ENCODE data around the gene SPI1.
"Not testable (repeated sequence)": the region's sequence is repeated elsewhere in the genome, so short reads cannot be mapped to it uniquely, and the experiment has no call there.

The SPI1 gene

GRCh38 chr11:47329431-47329986 lies 48.8 kb downstream of the SPI1 start:
- Mint-ChIP-seq H3K27ac (peak overlapping the region; percentile 68), H3K4me1 (ENCODE audit: low read depth) (peaks cover 27% of the 10 kb centered on the region), H3K27me3 (no peaks in the 10 kb centered on the region), H3K36me3 (ENCODE audit: low read depth) (no peaks in the 10 kb centered on the region), H3K4me3 (no peak overlapping the region), H3K9me3 (no peaks in the 10 kb centered on the region)
- intact Hi-C loops (cut with micrococcal nuclease): no loop called here

- intact Hi-C loops (cut with micrococcal nuclease): no loop called here
- H3K4me1 Mint-ChIP-seq (ENCODE audit: low read depth): peaks cover 27% of the 10 kb centered on the region
- no peaks in the 10 kb centered on the region for H3K36me3 Mint-ChIP-seq (ENCODE audit: low read depth)
- H3K27me3 Mint-ChIP-seq: no peaks in the 10 kb centered on the region
- no peaks in the 10 kb centered on the region for H3K9me3 Mint-ChIP-seq
- H3K4me3 Mint-ChIP-seq: no peak overlapping the region
- peak overlapping the region; percentile 68 for H3K27ac Mint-ChIP-seq
These were observed 49.6 kb downstream of the SPI1 start for GRCh38 chr11:47328449-47329390.

- Mint-ChIP-seq H3K27ac (peak overlapping the region; percentile 68), H3K27me3 (no peaks in the 10 kb centered on the region), H3K36me3 (ENCODE audit: low read depth) (no peaks in the 10 kb centered on the region), H3K4me3 (no peak overlapping the region), H3K9me3 (no peaks in the 10 kb centered on the region), H3K4me1 (ENCODE audit: low read depth) (peaks cover 27% of the 10 kb centered on the region)
- intact Hi-C loops (cut with micrococcal nuclease): no loop called here
These were observed 50.4 kb downstream of the SPI1 start for GRCh38 chr11:47327949-47328348.

GRCh38 chr11:47327025-47327424 lies 51.3 kb downstream of the SPI1 start:
- H3K27ac Mint-ChIP-seq: no peak overlapping the region
- H3K4me3 Mint-ChIP-seq: no peak overlapping the region
- H3K9me3 Mint-ChIP-seq: no peaks in the 10 kb centered on the region
- intact Hi-C loops (cut with micrococcal nuclease): no loop called here
- peaks cover 3% of the 10 kb centered on the region for H3K36me3 Mint-ChIP-seq (ENCODE audit: low read depth)
- no peaks in the 10 kb centered on the region for H3K27me3 Mint-ChIP-seq
- peaks cover 27% of the 10 kb centered on the region for H3K4me1 Mint-ChIP-seq (ENCODE audit: low read depth)

- peaks cover 11% of the 10 kb centered on the region for H3K36me3 Mint-ChIP-seq (ENCODE audit: low read depth)
- no peak overlapping the region for H3K27ac Mint-ChIP-seq
- no peak overlapping the region for H3K4me3 Mint-ChIP-seq
- no peaks in the 10 kb centered on the region for H3K27me3 Mint-ChIP-seq
- peaks cover 35% of the 10 kb centered on the region for H3K4me1 Mint-ChIP-seq (ENCODE audit: low read depth)
- H3K9me3 Mint-ChIP-seq: no peaks in the 10 kb centered on the region
- intact Hi-C loops (cut with micrococcal nuclease): no loop called here
These were observed 52.1 kb downstream of the SPI1 start for GRCh38 chr11:47326198-47326597.

- no peak overlapping the region for H3K27ac Mint-ChIP-seq
- H3K4me3 Mint-ChIP-seq: no peak overlapping the region
- no peaks in the 10 kb centered on the region for H3K9me3 Mint-ChIP-seq
- H3K27me3 Mint-ChIP-seq: no peaks in the 10 kb centered on the region
- intact Hi-C loops (cut with micrococcal nuclease): no loop called here
- H3K36me3 Mint-ChIP-seq (ENCODE audit: low read depth): peaks cover 15% of the 10 kb centered on the region
- H3K4me1 Mint-ChIP-seq (ENCODE audit: low read depth): peaks cover 35% of the 10 kb centered on the region
These were observed 52.9 kb downstream of the SPI1 start for GRCh38 chr11:47325271-47326041.

- intact Hi-C loops (cut with micrococcal nuclease): no loop called here
- no peaks in the 10 kb centered on the region for H3K9me3 Mint-ChIP-seq
- H3K27me3 Mint-ChIP-seq: no peaks in the 10 kb centered on the region
- peaks cover 16% of the 10 kb centered on the region for H3K36me3 Mint-ChIP-seq (ENCODE audit: low read depth)
- H3K4me1 Mint-ChIP-seq (ENCODE audit: low read depth): peaks cover 35% of the 10 kb centered on the region
- H3K27ac Mint-ChIP-seq: no peak overlapping the region
- no peak overlapping the region for H3K4me3 Mint-ChIP-seq
These were observed 53.8 kb downstream of the SPI1 start for GRCh38 chr11:47324520-47324919.

- H3K27me3 Mint-ChIP-seq: no peaks in the 10 kb centered on the region
- H3K4me1 Mint-ChIP-seq (ENCODE audit: low read depth): peaks cover 15% of the 10 kb centered on the region
- intact Hi-C loops (cut with micrococcal nuclease): loop anchor here (10.0 kb wide), 1 partner anchor 97 kb away; no protein-coding TSS in a partner anchor
- peaks cover 75% of the 10 kb centered on the region for H3K36me3 Mint-ChIP-seq (ENCODE audit: low read depth)
- no peak overlapping the region for H3K4me3 Mint-ChIP-seq
- H3K9me3 Mint-ChIP-seq: no peaks in the 10 kb centered on the region
- no peak overlapping the region for H3K27ac Mint-ChIP-seq
These were observed 60.2 kb downstream of the SPI1 start for GRCh38 chr11:47318166-47318565.

GRCh38 chr11:47317064-47317828 lies 61.1 kb downstream of the SPI1 start:
- H3K9me3 Mint-ChIP-seq: no peaks in the 10 kb centered on the region
- H3K36me3 Mint-ChIP-seq (ENCODE audit: low read depth): peaks cover 84% of the 10 kb centered on the region
- peak overlapping the region; percentile 28 for H3K27ac Mint-ChIP-seq
- peaks cover 15% of the 10 kb centered on the region for H3K4me1 Mint-ChIP-seq (ENCODE audit: low read depth)
- H3K4me3 Mint-ChIP-seq: no peak overlapping the region
- H3K27me3 Mint-ChIP-seq: no peaks in the 10 kb centered on the region
- intact Hi-C loops (cut with micrococcal nuclease): loop anchor here (10.0 kb wide), 1 partner anchor 98 kb away; no protein-coding TSS in a partner anchor

- not testable (repeated sequence) for H3K9me3 Mint-ChIP-seq, H3K27ac Mint-ChIP-seq, H3K27me3 Mint-ChIP-seq, H3K4me3 Mint-ChIP-seq
- peaks cover 84% of the 10 kb centered on the region for H3K36me3 Mint-ChIP-seq (ENCODE audit: low read depth)
- intact Hi-C loops (cut with micrococcal nuclease): loop anchor here (10.0 kb wide), 1 partner anchor 98 kb away; no protein-coding TSS in a partner anchor
- peaks cover 11% of the 10 kb centered on the region for H3K4me1 Mint-ChIP-seq (ENCODE audit: low read depth)
These were observed 61.8 kb downstream of the SPI1 start for GRCh38 chr11:47316501-47316900.

GRCh38 chr11:47314992-47315391 lies 63.4 kb downstream of the SPI1 start:
- Mint-ChIP-seq H3K4me1 (ENCODE audit: low read depth) (peaks cover 8% of the 10 kb centered on the region), H3K4me3 (no peak overlapping the region), H3K36me3 (ENCODE audit: low read depth) (peaks cover 92% of the 10 kb centered on the region), H3K27me3 (no peaks in the 10 kb centered on the region), H3K9me3 (no peaks in the 10 kb centered on the region), H3K27ac (no peak overlapping the region)
- intact Hi-C loops (cut with micrococcal nuclease): loop anchor here (10.0 kb wide), 1 partner anchor 100 kb away; no protein-coding TSS in a partner anchor

- Mint-ChIP-seq H3K4me3 (no peak overlapping the region), H3K36me3 (ENCODE audit: low read depth) (peaks cover 99% of the 10 kb centered on the region), H3K27ac (no peak overlapping the region), H3K9me3 (no peaks in the 10 kb centered on the region), H3K4me1 (ENCODE audit: low read depth) (peaks cover 15% of the 10 kb centered on the region), H3K27me3 (no peaks in the 10 kb centered on the region)
- intact Hi-C loops (cut with micrococcal nuclease): loop anchor here (5.0 kb wide), 1 partner anchor 319 kb away; no protein-coding TSS in a partner anchor
These were observed 70.1 kb downstream of the SPI1 start for GRCh38 chr11:47308050-47308823.

- no peak overlapping the region for H3K4me3 Mint-ChIP-seq
- peaks cover 15% of the 10 kb centered on the region for H3K4me1 Mint-ChIP-seq (ENCODE audit: low read depth)
- peaks cover 15% of the 10 kb centered on the region for H3K9me3 Mint-ChIP-seq
- intact Hi-C loops (cut with micrococcal nuclease): loop anchor here (5.0 kb wide), 1 partner anchor 321 kb away; no protein-coding TSS in a partner anchor
- H3K27ac Mint-ChIP-seq: no peak overlapping the region
- no peaks in the 10 kb centered on the region for H3K27me3 Mint-ChIP-seq
- H3K36me3 Mint-ChIP-seq (ENCODE audit: low read depth): peaks cover 99% of the 10 kb centered on the region
These were observed 71.9 kb downstream of the SPI1 start for GRCh38 chr11:47306484-47306844.

Data from dendritic cell treated with granulocyte-macrophage colony-stimulating factor and Interleukin-4, amounts not matched to agents 40 ng/mL and 50 ng/mL, for 4 days (primary cell).